SJCRH30 (cell line): ENCODE measurements around the gene CASP7. TPM values are rescaled to one million over a fixed set of nuclear protein-coding genes. Genes with fewer than 3 reads are reported as not detected.
"Not testable (repeated sequence)": the region's sequence is repeated elsewhere in the genome, so short reads cannot be mapped to it uniquely, and the experiment has no call there.

Experiments used
- DNase-seq, 2 experiments: peaks; one replicate each; pipeline ENCODE4 v3.0.0-alpha.2; 2015 to 2020
- H3K27ac ChIP-seq: fragments of 250-450 bp; sonication (Bioruptor Pico); 2 replicates; pipeline ENCODE4 v1.5.1; 2020; ENCODE audit warnings: mild to moderate bottlenecking, moderate library complexity
- H3K27me3 ChIP-seq: fragments of 250-450 bp; sonication (Bioruptor Pico); 2 replicates; pipeline ENCODE4 v1.5.1; 2020; ENCODE audit warnings: mild to moderate bottlenecking, moderate library complexity
- H3K36me3 ChIP-seq: fragments of 250-450 bp; sonication (Bioruptor Pico); 2 replicates; pipeline ENCODE4 v1.5.1; 2020; ENCODE audit warnings: mild to moderate bottlenecking, moderate library complexity
- H3K4me1 ChIP-seq: fragments of 250-450 bp; sonication (Bioruptor Pico); 2 replicates; pipeline ENCODE4 v1.5.1; 2020; ENCODE audit warnings: mild to moderate bottlenecking, moderate library complexity
- H3K4me3 ChIP-seq: fragments of 250-450 bp; sonication (Bioruptor Pico); 2 replicates; pipeline ENCODE4 v1.5.1; 2020; ENCODE audit warnings: mild to moderate bottlenecking, moderate library complexity
- H3K9me3 ChIP-seq: fragments of 250-450 bp; sonication (Bioruptor Pico); replicated peaks from 2 replicates; pipeline ENCODE4 v1.5.1; 2020; ENCODE audit warnings: mild to moderate bottlenecking, moderate library complexity
- total RNA-seq: library from RNA; depleted of rRNA; stranded (reverse); fragments of >200 nt; shearing (Covaris generic); gene quantifications from 2 replicates; pipeline ENCODE4 v1.2.3, GENCODE V29; 2014

Gene CASP7
- total RNA-seq, 1 experiment from 2014 or later: 38.1 TPM

GRCh38 chr10:113652456-113652855 is 27.3 kb upstream of the CASP7 start:
- not testable (repeated sequence) for DNase-seq, H3K27ac ChIP-seq, H3K9me3 ChIP-seq, H3K4me3 ChIP-seq, H3K4me1 ChIP-seq, H3K27me3 ChIP-seq, H3K36me3 ChIP-seq

GRCh38 chr10:113656896-113657295 is 22.8 kb upstream of the CASP7 start:
- Histone ChIP-seq H3K27ac (no peak overlapping the region), H3K36me3 (no peaks in the 10 kb centered on the region), H3K27me3 (no peaks in the 10 kb centered on the region), H3K4me1 (no peaks in the 10 kb centered on the region), H3K9me3 (no peaks in the 10 kb centered on the region), H3K4me3 (no peak overlapping the region)
- DNase-seq: no peak

- Histone ChIP-seq H3K4me1 (no peaks in the 10 kb centered on the region), H3K9me3 (no peaks in the 10 kb centered on the region), H3K4me3 (no peak overlapping the region), H3K27me3 (no peaks in the 10 kb centered on the region), H3K36me3 (no peaks in the 10 kb centered on the region), H3K27ac (no peak overlapping the region)
- no peak for DNase-seq
These were observed 22.2 kb upstream of the CASP7 start for GRCh38 chr10:113657544-113657943.

GRCh38 chr10:113661332-113661731 is 18.4 kb upstream of the CASP7 start:
- H3K4me1 ChIP-seq: peaks cover 8% of the 10 kb centered on the region
- no peak overlapping the region for H3K4me3 ChIP-seq
- H3K27ac ChIP-seq: no peak overlapping the region
- H3K27me3 ChIP-seq: no peaks in the 10 kb centered on the region
- no peaks in the 10 kb centered on the region for H3K36me3 ChIP-seq
- H3K9me3 ChIP-seq: no peaks in the 10 kb centered on the region
- no peak for DNase-seq

- no peaks in the 10 kb centered on the region for H3K27me3 ChIP-seq
- H3K36me3 ChIP-seq: no peaks in the 10 kb centered on the region
- no peak overlapping the region for H3K4me3 ChIP-seq
- no peaks in the 10 kb centered on the region for H3K9me3 ChIP-seq
- peaks cover 20% of the 10 kb centered on the region for H3K4me1 ChIP-seq
- no peak for DNase-seq
- no peak overlapping the region for H3K27ac ChIP-seq
These were observed 16.6 kb upstream of the CASP7 start for GRCh38 chr10:113663142-113663541.

- no peak within 1 kb of the TSS for H3K27ac ChIP-seq
- no peaks in the 10 kb centered on the region for H3K27me3 ChIP-seq
- H3K9me3 ChIP-seq: no peaks in the 10 kb centered on the region
- DNase-seq: no peak
- no peaks in the 10 kb centered on the region for H3K36me3 ChIP-seq
- peaks cover 20% of the 10 kb centered on the region for H3K4me1 ChIP-seq
- H3K4me3 ChIP-seq: no peak within 1 kb of the TSS
These were observed 15.8 kb upstream of the CASP7 start, which contains the start of gene NRAP for GRCh38 chr10:113663908-113664307. TSS of gene NRAP (minus strand) at chr10:113664041. CDS start at chr10:113663882, 159 bp downstream.

GRCh38 chr10:113665352-113665751 is 14.4 kb upstream of the CASP7 start:
- Histone ChIP-seq H3K9me3 (no peaks in the 10 kb centered on the region), H3K4me3 (no peak overlapping the region), H3K36me3 (no peaks in the 10 kb centered on the region), H3K27ac (no peak overlapping the region), H3K4me1 (peaks cover 20% of the 10 kb centered on the region), H3K27me3 (no peaks in the 10 kb centered on the region)
- no peak for DNase-seq

GRCh38 chr10:113665806-113666354 is 13.8 kb upstream of the CASP7 start:
- Histone ChIP-seq H3K27me3 (no peaks in the 10 kb centered on the region), H3K27ac (no peak overlapping the region), H3K4me3 (no peak overlapping the region), H3K4me1 (peaks cover 20% of the 10 kb centered on the region), H3K36me3 (no peaks in the 10 kb centered on the region), H3K9me3 (no peaks in the 10 kb centered on the region)
- peak; percentile 54 to 55 for DNase-seq

- no peak overlapping the region for H3K4me3 ChIP-seq
- peaks cover 20% of the 10 kb centered on the region for H3K4me1 ChIP-seq
- DNase-seq: peak; percentile 56 to 74
- no peaks in the 10 kb centered on the region for H3K36me3 ChIP-seq
- H3K27ac ChIP-seq: peak overlapping the region; percentile 74
- no peaks in the 10 kb centered on the region for H3K27me3 ChIP-seq
- no peaks in the 10 kb centered on the region for H3K9me3 ChIP-seq
These were observed 12.9 kb upstream of the CASP7 start for GRCh38 chr10:113666682-113667252.

GRCh38 chr10:113680190-113681111 is 739 bp downstream of the CASP7 start:
- H3K4me1 ChIP-seq: peaks cover 3% of the 10 kb centered on the region; the same call in 1 of the 2 replicates
- H3K9me3 ChIP-seq: 0 out of 2 replicates have a peak, but pooled peaks cover 10% of the 10 kb centered on the region
- peak overlapping the region; percentile 83 for H3K4me3 ChIP-seq
- H3K27ac ChIP-seq: peak overlapping the region; percentile 82
- peak; percentile 72 to 81 for DNase-seq
- no peaks in the 10 kb centered on the region for H3K27me3 ChIP-seq
- peaks cover 2% of the 10 kb centered on the region; the same call in 1 of the 2 replicates for H3K36me3 ChIP-seq

GRCh38 chr10:113681533-113682470 is 2.1 kb downstream of the CASP7 start:
- H3K36me3 ChIP-seq: peaks cover 8% of the 10 kb centered on the region; the same call in 1 of the 2 replicates
- peaks cover 3% of the 10 kb centered on the region; the same call in 1 of the 2 replicates for H3K4me1 ChIP-seq
- peak overlapping the region; percentile 82 for H3K27ac ChIP-seq
- peaks cover 17% of the 10 kb centered on the region for H3K9me3 ChIP-seq
- H3K4me3 ChIP-seq: no peak overlapping the region
- no peak for DNase-seq
- no peaks in the 10 kb centered on the region for H3K27me3 ChIP-seq

- no peak for DNase-seq
- H3K4me3 ChIP-seq: no peak overlapping the region
- peaks cover 9% of the 10 kb centered on the region; the same call in 1 of the 2 replicates for H3K36me3 ChIP-seq
- peaks cover 24% of the 10 kb centered on the region for H3K9me3 ChIP-seq
- H3K27ac ChIP-seq: no peak overlapping the region
- H3K27me3 ChIP-seq: no peaks in the 10 kb centered on the region
- H3K4me1 ChIP-seq: peaks cover 3% of the 10 kb centered on the region; the same call in 1 of the 2 replicates
These were observed 3.6 kb downstream of the CASP7 start for GRCh38 chr10:113683300-113683699.

GRCh38 chr10:113686028-113686427 is 6.3 kb downstream of the CASP7 start:
- no peaks in the 10 kb centered on the region for H3K27me3 ChIP-seq
- peaks cover 9% of the 10 kb centered on the region; the same call in 1 of the 2 replicates for H3K36me3 ChIP-seq
- no peak overlapping the region for H3K4me3 ChIP-seq
- H3K4me1 ChIP-seq: peaks cover 2% of the 10 kb centered on the region; the same call in 1 of the 2 replicates
- DNase-seq: no peak
- H3K27ac ChIP-seq: no peak overlapping the region
- peaks cover 24% of the 10 kb centered on the region for H3K9me3 ChIP-seq

- Histone ChIP-seq H3K36me3 (peaks cover 11% of the 10 kb centered on the region; the same call in 1 of the 2 replicates), H3K9me3 (peaks cover 26% of the 10 kb centered on the region), H3K27me3 (no peaks in the 10 kb centered on the region), H3K27ac (no peak overlapping the region), H3K4me1 (no peaks in the 10 kb centered on the region), H3K4me3 (no peak overlapping the region)
- no peak for DNase-seq
These were observed 7.3 kb downstream of the CASP7 start for GRCh38 chr10:113687037-113687436.
